Measurements from ENCODE around the gene CDKL1. TPM values are rescaled to one million over a fixed set of nuclear protein-coding genes. Genes with fewer than 3 reads are reported as not detected.

CDKL1 gene
- polyA plus RNA-seq, 1 of the 3 experiments (the other 2 are of a cell fraction), result 2.5 TPM

- Histone ChIP-seq H3K27me3 (ENCODE audit: insufficient read depth) (no peaks in the 10 kb centered on the region), H3F3A (replicated peaks; ENCODE audit: insufficient read depth) (no peaks in the 10 kb centered on the region), H2AFZ (ENCODE audit: low read depth) (no peak overlapping the region), H3K9me2 (no peaks in the 10 kb centered on the region), H3K4me3 (ENCODE audit: low read depth in 2 of 2, low read length in 1 of 2) (no peak overlapping the region), H3K36me3 (replicated peaks in 1 of 2; ENCODE audit: control insufficient read depth in 1 of 2, insufficient read depth in 2 of 2, low read length in 1 of 2) (peaks cover 0 to 10% of the 10 kb centered on the region in 2 experiments), H3K4me1 (ENCODE audit: control insufficient read depth in 1 of 2, insufficient read depth in 2 of 2, low read depth in 1 of 2, low read length in 1 of 2) (no peaks in the 10 kb centered on the region), H3K9ac (no peak overlapping the region), H4K20me1 (ENCODE audit: insufficient read depth) (no peaks in the 10 kb centered on the region), H3K79me2 (ENCODE audit: insufficient read depth) (0 out of 2 replicates have a peak, but pooled peaks cover 5% of the 10 kb centered on the region), H3K9me3 (no peaks in the 10 kb centered on the region), H3K4me2 (no peak overlapping the region), H3K27ac (ENCODE audit: low read depth in 2 of 2, low read length in 1 of 2) (no peak overlapping the region)
- DNase-seq, result no peak
- POLR2A ChIA-PET, result interaction anchor here (0.7 kb wide), 1 partner anchor 10 kb away, joined by 4 read pairs; the partner anchor contains the start of genes DMAC2L and L2HGDH
- TF ChIP-seq SMC3 (IDR thresholded peaks at IDR 0.05; ENCODE audit: low read depth, low read length) (no peak), FOXJ3 (CRISPR knock-in tag; IDR thresholded peaks at IDR 0.05) (no peak), MXI1 (IDR thresholded peaks at IDR 0.05; ENCODE audit: low read depth, low read length) (no peak), YY1 (IDR thresholded peaks at IDR 0.05; ENCODE audit: low read depth) (no peak), FOSL2 (IDR thresholded peaks at IDR 0.05; ENCODE audit: borderline replicate concordance, low read depth) (no peak), FOXM1 (IDR thresholded peaks at IDR 0.05; ENCODE audit: low read depth) (no peak), EP300 (IDR thresholded peaks at IDR 0.05; ENCODE audit: borderline replicate concordance in 1 of 2, low read depth in 1 of 2, low read length in 1 of 2) (no peak)
- CTCF ChIA-PET, result no interaction called here
These were observed 94.8 kb downstream of the CDKL1 start for GRCh38 chr14:50301914-50302313.

GRCh38 chr14:50299585-50299984 is 97.1 kb downstream of the CDKL1 start:
- Histone ChIP-seq H3F3A (replicated peaks; ENCODE audit: insufficient read depth) (no peaks in the 10 kb centered on the region), H3K9me2 (no peaks in the 10 kb centered on the region), H3K27me3 (ENCODE audit: insufficient read depth) (no peaks in the 10 kb centered on the region), H3K4me2 (no peak overlapping the region), H3K4me1 (ENCODE audit: control insufficient read depth in 1 of 2, insufficient read depth in 2 of 2, low read depth in 1 of 2, low read length in 1 of 2) (no peaks in the 10 kb centered on the region), H3K4me3 (ENCODE audit: low read depth in 2 of 2, low read length in 1 of 2) (no peak overlapping the region), H4K20me1 (ENCODE audit: insufficient read depth) (no peaks in the 10 kb centered on the region), H3K36me3 (replicated peaks in 1 of 2; ENCODE audit: control insufficient read depth in 1 of 2, insufficient read depth in 2 of 2, low read length in 1 of 2) (peaks cover 0 to 10% of the 10 kb centered on the region in 2 experiments), H3K27ac (ENCODE audit: low read depth in 2 of 2, low read length in 1 of 2) (no peak overlapping the region), H3K9me3 (no peaks in the 10 kb centered on the region), H2AFZ (ENCODE audit: low read depth) (no peak overlapping the region), H3K9ac (no peak overlapping the region), H3K79me2 (ENCODE audit: insufficient read depth) (0 out of 2 replicates have a peak, but pooled peaks cover 5% of the 10 kb centered on the region)
- no peak for TF ChIP-seq TEAD4 (IDR thresholded peaks at IDR 0.05; ENCODE audit: borderline replicate concordance, insufficient read depth)
- TF ChIP-seq RXRA (IDR thresholded peaks at IDR 0.05; ENCODE audit: borderline replicate concordance, low read depth), result no peak
- no peak for TF ChIP-seq GATA2 (CRISPR knock-in tag; IDR thresholded peaks at IDR 0.05)
- TF ChIP-seq GABPA (IDR thresholded peaks at IDR 0.05; ENCODE audit: low read depth), result no peak
- no peak for TF ChIP-seq ZBTB33 (IDR thresholded peaks at IDR 0.05; ENCODE audit: borderline replicate concordance, low read depth)
- no peak for TF ChIP-seq IRF3 (IDR thresholded peaks at IDR 0.05; ENCODE audit: low read depth, low read length)
- TF ChIP-seq RCOR1 (IDR thresholded peaks at IDR 0.05; ENCODE audit: low read length), result no peak
- no peak for TF ChIP-seq RAD21 (IDR thresholded peaks at IDR 0.05; ENCODE audit: low read length)
- ChIA-PET POLR2A (no interaction called here), CTCF (interaction anchor here (1.3 kb wide), 1 partner anchor 12 kb away, joined by 4 read pairs; the partner anchor contains the start of genes DMAC2L and L2HGDH)
- no peak for DNase-seq
- 98% methylated on average over 2 of the region's 2 CpGs for whole genome bisulfite sequencing (ENCODE audit: low lambda C conversion rate)
